ENCODE data around the gene CD36. TPM values are rescaled to one million over a fixed set of nuclear protein-coding genes. Genes with fewer than 3 reads are reported as not detected.
A peak's percentile ranks its signal among the peaks of the same experiment; 100 is the strongest.

The CD36 gene
- total RNA-seq, 1 donor: 22.8 TPM

GRCh38 chr7:80613519-80613918, 24.9 kb upstream of the CD36 start:
- no peaks in the 10 kb centered on the region for H3K27me3 ChIP-seq (ENCODE audit: insufficient read depth, low read length)
- no peak for DNase-seq (ENCODE audit: insufficient read length, low spot score, missing footprints)
- no peaks in the 10 kb centered on the region for H3K9me3 ChIP-seq (ENCODE audit: low read depth, low read length)
- no peak overlapping the region for H3K4me2 ChIP-seq (ENCODE audit: insufficient read depth, low read length)
- H3K4me1 ChIP-seq (ENCODE audit: insufficient read depth, low read length): peaks cover 11% of the 10 kb centered on the region
- no peak overlapping the region for H2AFZ ChIP-seq (ENCODE audit: low read length)
- H3K4me3 ChIP-seq (ENCODE audit: insufficient read depth, low read length): no peak overlapping the region
- H3K79me2 ChIP-seq (ENCODE audit: insufficient read depth, low read length): no peaks in the 10 kb centered on the region
- H3K36me3 ChIP-seq (ENCODE audit: insufficient read depth, low read length): no peaks in the 10 kb centered on the region
- H3K27ac ChIP-seq (ENCODE audit: low read depth, low read length): no peak overlapping the region
- no peak for TF ChIP-seq CTCF (IDR thresholded peaks at IDR 0.05; ENCODE audit: extremely low read depth, low read depth, low read length)
- no peaks in the 10 kb centered on the region for H4K20me1 ChIP-seq (ENCODE audit: insufficient read depth, low read length)

- Histone ChIP-seq H3K4me2 (ENCODE audit: insufficient read depth, low read length) (no peak overlapping the region), H3K79me2 (ENCODE audit: insufficient read depth, low read length) (no peaks in the 10 kb centered on the region), H3K9me3 (ENCODE audit: low read depth, low read length) (peaks cover 3% of the 10 kb centered on the region), H2AFZ (ENCODE audit: low read length) (peak overlapping the region; percentile 12), H3K4me1 (ENCODE audit: insufficient read depth, low read length) (peaks cover 11% of the 10 kb centered on the region), H3K4me3 (ENCODE audit: insufficient read depth, low read length) (no peak overlapping the region), H3K27ac (ENCODE audit: low read depth, low read length) (no peak overlapping the region), H3K36me3 (ENCODE audit: insufficient read depth, low read length) (no peaks in the 10 kb centered on the region), H4K20me1 (ENCODE audit: insufficient read depth, low read length) (no peaks in the 10 kb centered on the region), H3K27me3 (ENCODE audit: insufficient read depth, low read length) (no peaks in the 10 kb centered on the region)
- no peak for DNase-seq (ENCODE audit: insufficient read length, low spot score, missing footprints)
- no peak for TF ChIP-seq CTCF (IDR thresholded peaks at IDR 0.05; ENCODE audit: extremely low read depth, low read depth, low read length)
Observed at GRCh38 chr7:80614851-80615271, 23.6 kb upstream of the CD36 start.

DNA sequence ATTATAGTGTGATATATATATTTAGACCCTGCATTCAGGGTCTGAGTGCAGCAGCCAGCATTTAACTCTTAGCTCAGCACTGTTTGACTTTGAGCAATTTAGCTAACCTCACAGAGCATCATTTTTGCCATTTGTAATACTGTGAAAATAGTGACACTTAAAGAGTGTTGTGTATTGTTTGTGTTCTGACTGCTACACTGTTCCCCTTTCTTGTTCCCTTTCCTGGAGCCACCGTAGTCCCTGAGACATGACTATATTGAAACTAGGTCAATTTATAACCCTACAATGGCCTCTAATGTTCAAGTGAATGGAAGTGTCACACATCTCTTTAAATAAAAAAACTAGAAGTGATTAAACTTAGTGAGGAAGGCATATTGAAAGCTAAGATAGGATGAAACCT, 20.3 kb upstream of the CD36 start:
- Histone ChIP-seq H2AFZ (ENCODE audit: low read length) (no peak overlapping the region), H3K79me2 (ENCODE audit: insufficient read depth, low read length) (no peaks in the 10 kb centered on the region), H3K4me1 (ENCODE audit: insufficient read depth, low read length) (peaks cover 10% of the 10 kb centered on the region), H3K9me3 (ENCODE audit: low read depth, low read length) (peaks cover 3% of the 10 kb centered on the region), H3K36me3 (ENCODE audit: insufficient read depth, low read length) (no peaks in the 10 kb centered on the region), H4K20me1 (ENCODE audit: insufficient read depth, low read length) (no peaks in the 10 kb centered on the region), H3K27me3 (ENCODE audit: insufficient read depth, low read length) (no peaks in the 10 kb centered on the region), H3K4me3 (ENCODE audit: insufficient read depth, low read length) (no peak overlapping the region), H3K4me2 (ENCODE audit: insufficient read depth, low read length) (no peak overlapping the region), H3K27ac (ENCODE audit: low read depth, low read length) (no peak overlapping the region)
- DNase-seq (ENCODE audit: insufficient read length, low spot score, missing footprints): no peak
- TF ChIP-seq CTCF (IDR thresholded peaks at IDR 0.05; ENCODE audit: extremely low read depth, low read depth, low read length): no peak

GRCh38 chr7:80619741-80620140, 18.7 kb upstream of the CD36 start:
- TF ChIP-seq CTCF (IDR thresholded peaks at IDR 0.05; ENCODE audit: extremely low read depth, low read depth, low read length): no peak
- H3K9me3 ChIP-seq (ENCODE audit: low read depth, low read length): peaks cover 3% of the 10 kb centered on the region
- H3K4me2 ChIP-seq (ENCODE audit: insufficient read depth, low read length): no peak overlapping the region
- peaks cover 12% of the 10 kb centered on the region for H3K4me1 ChIP-seq (ENCODE audit: insufficient read depth, low read length)
- H4K20me1 ChIP-seq (ENCODE audit: insufficient read depth, low read length): no peaks in the 10 kb centered on the region
- H3K36me3 ChIP-seq (ENCODE audit: insufficient read depth, low read length): no peaks in the 10 kb centered on the region
- no peaks in the 10 kb centered on the region for H3K79me2 ChIP-seq (ENCODE audit: insufficient read depth, low read length)
- H3K27me3 ChIP-seq (ENCODE audit: insufficient read depth, low read length): no peaks in the 10 kb centered on the region
- no peak overlapping the region for H3K4me3 ChIP-seq (ENCODE audit: insufficient read depth, low read length)
- no peak overlapping the region for H3K27ac ChIP-seq (ENCODE audit: low read depth, low read length)
- no peak for DNase-seq (ENCODE audit: insufficient read length, low spot score, missing footprints)
- no peak overlapping the region for H2AFZ ChIP-seq (ENCODE audit: low read length)

Data from osteoblast (primary cell).